ENCODE data around the gene STOX2.

STOX2 gene

DNA sequence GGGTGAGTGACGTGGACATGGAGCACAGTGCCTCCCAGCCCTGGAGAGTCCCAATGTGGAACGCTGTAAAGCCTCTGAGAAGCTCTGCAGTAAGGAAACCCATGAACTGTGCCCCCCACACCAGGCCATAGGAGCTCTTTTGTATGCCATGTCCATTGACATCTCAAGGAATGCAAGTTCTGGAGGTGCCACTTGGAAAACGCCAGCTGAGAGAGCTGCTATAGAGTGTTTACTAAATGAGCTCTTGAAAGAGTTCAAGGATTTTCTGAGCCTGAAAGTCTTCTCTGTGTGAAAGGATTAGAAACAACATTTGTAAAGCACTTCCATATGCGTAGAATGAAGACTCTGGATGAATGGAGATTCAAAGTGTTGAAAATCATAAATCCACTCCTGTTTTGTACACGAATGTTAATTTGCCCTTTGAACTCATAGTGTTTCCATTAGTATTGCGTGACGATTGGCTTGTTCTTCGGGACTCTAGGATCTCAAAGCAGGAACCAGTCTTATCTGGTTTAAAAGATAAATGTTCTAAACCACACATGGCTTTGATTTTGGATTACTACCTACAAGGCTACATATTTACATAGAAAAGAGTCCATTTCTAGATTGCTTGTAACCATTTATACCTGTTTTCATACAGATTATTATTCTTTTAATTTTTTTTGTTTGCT lies 41.8 kb upstream of the STOX2 start:
- Histone ChIP-seq H3K9ac (no peak overlapping the region), H3K4me2 (no peak overlapping the region), H3K27me3 (ENCODE audit: insufficient read depth, low read depth) (no peaks in the 10 kb centered on the region), H3K4me3 (IDR thresholded peaks at IDR 0.05; ENCODE audit: insufficient read depth, low read depth, low read length) (no peak overlapping the region), H4K20me1 (ENCODE audit: insufficient read depth) (no peaks in the 10 kb centered on the region), H3K4me1 (ENCODE audit: low read depth, poor library complexity, severe bottlenecking) (no peaks in the 10 kb centered on the region), H3K36me3 (ENCODE audit: insufficient read depth) (no peaks in the 10 kb centered on the region), H2AFZ (ENCODE audit: low read depth) (no peak overlapping the region), H3K27ac (no peak overlapping the region), H3K79me2 (ENCODE audit: insufficient read depth, low read depth) (no peaks in the 10 kb centered on the region)
- TF ChIP-seq, protein P1, sequence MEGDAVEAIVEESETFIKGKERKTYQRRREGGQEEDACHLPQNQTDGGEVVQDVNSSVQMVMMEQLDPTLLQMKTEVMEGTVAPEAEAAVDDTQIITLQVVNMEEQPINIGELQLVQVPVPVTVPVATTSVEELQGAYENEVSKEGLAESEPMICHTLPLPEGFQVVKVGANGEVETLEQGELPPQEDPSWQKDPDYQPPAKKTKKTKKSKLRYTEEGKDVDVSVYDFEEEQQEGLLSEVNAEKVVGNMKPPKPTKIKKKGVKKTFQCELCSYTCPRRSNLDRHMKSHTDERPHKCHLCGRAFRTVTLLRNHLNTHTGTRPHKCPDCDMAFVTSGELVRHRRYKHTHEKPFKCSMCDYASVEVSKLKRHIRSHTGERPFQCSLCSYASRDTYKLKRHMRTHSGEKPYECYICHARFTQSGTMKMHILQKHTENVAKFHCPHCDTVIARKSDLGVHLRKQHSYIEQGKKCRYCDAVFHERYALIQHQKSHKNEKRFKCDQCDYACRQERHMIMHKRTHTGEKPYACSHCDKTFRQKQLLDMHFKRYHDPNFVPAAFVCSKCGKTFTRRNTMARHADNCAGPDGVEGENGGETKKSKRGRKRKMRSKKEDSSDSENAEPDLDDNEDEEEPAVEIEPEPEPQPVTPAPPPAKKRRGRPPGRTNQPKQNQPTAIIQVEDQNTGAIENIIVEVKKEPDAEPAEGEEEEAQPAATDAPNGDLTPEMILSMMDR (conservative IDR thresholded peaks at IDR 0.05; ENCODE audit: low read depth, low read length): no peak

GRCh38 chr4:183867247-183867646 lies 37.9 kb upstream of the STOX2 start:
- Histone ChIP-seq H3K36me3 (ENCODE audit: insufficient read depth) (no peaks in the 10 kb centered on the region), H3K27me3 (ENCODE audit: insufficient read depth, low read depth) (no peaks in the 10 kb centered on the region), H2AFZ (ENCODE audit: low read depth) (no peak overlapping the region), H3K4me1 (ENCODE audit: low read depth, poor library complexity, severe bottlenecking) (no peaks in the 10 kb centered on the region), H4K20me1 (ENCODE audit: insufficient read depth) (no peaks in the 10 kb centered on the region), H3K9ac (no peak overlapping the region), H3K79me2 (ENCODE audit: insufficient read depth, low read depth) (no peaks in the 10 kb centered on the region), H3K4me2 (no peak overlapping the region), H3K27ac (no peak overlapping the region), H3K4me3 (IDR thresholded peaks at IDR 0.05; ENCODE audit: insufficient read depth, low read depth, low read length) (no peak overlapping the region)
- TF ChIP-seq, protein P1 (conservative IDR thresholded peaks at IDR 0.05; ENCODE audit: low read depth, low read length): no peak

- Histone ChIP-seq H3K36me3 (ENCODE audit: insufficient read depth) (no peaks in the 10 kb centered on the region), H3K4me2 (no peak overlapping the region), H4K20me1 (ENCODE audit: insufficient read depth) (no peaks in the 10 kb centered on the region), H3K27me3 (ENCODE audit: insufficient read depth, low read depth) (no peaks in the 10 kb centered on the region), H3K4me1 (ENCODE audit: low read depth, poor library complexity, severe bottlenecking) (no peaks in the 10 kb centered on the region), H3K27ac (no peak overlapping the region), H3K79me2 (ENCODE audit: insufficient read depth, low read depth) (no peaks in the 10 kb centered on the region), H3K4me3 (IDR thresholded peaks at IDR 0.05; ENCODE audit: insufficient read depth, low read depth, low read length) (no peak overlapping the region), H2AFZ (ENCODE audit: low read depth) (no peak overlapping the region), H3K9ac (no peak overlapping the region)
- TF ChIP-seq, protein P1 (conservative IDR thresholded peaks at IDR 0.05; ENCODE audit: low read depth, low read length): no peak
These were observed 34.1 kb upstream of the STOX2 start for GRCh38 chr4:183870997-183871396.

DNA sequence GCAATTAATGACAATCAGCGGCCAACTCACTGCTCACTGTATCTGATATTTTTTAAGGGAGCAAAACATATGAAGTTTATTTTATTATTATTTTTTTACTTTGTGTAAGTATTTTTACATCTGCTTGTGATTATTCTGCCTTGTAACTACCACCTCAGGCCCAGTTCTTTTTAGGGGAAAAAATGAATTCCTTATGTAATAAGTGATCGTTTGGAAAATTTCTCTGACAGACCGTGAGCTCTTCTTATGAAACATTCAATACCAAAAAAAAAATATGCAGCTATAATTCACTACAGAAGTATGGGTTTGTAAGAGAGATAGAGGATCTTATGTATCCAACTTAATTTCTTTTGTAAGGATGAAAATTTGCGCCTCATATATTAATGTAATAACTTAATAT lies 33.5 kb upstream of the STOX2 start:
- Histone ChIP-seq H3K79me2 (ENCODE audit: insufficient read depth, low read depth) (no peaks in the 10 kb centered on the region), H3K36me3 (ENCODE audit: insufficient read depth) (no peaks in the 10 kb centered on the region), H3K9ac (no peak overlapping the region), H3K27ac (no peak overlapping the region), H3K27me3 (ENCODE audit: insufficient read depth, low read depth) (no peaks in the 10 kb centered on the region), H3K4me3 (IDR thresholded peaks at IDR 0.05; ENCODE audit: insufficient read depth, low read depth, low read length) (no peak overlapping the region), H3K4me2 (no peak overlapping the region), H4K20me1 (ENCODE audit: insufficient read depth) (no peaks in the 10 kb centered on the region), H3K4me1 (ENCODE audit: low read depth, poor library complexity, severe bottlenecking) (no peaks in the 10 kb centered on the region), H2AFZ (ENCODE audit: low read depth) (no peak overlapping the region)
- TF ChIP-seq, protein P1 (conservative IDR thresholded peaks at IDR 0.05; ENCODE audit: low read depth, low read length): no peak

All from KMS-11 (cell line).